GM21381 (cell line): ENCODE measurements around the gene HEBP1.

Experiments
- ATAC-seq: cut with Tn5 transposase; IDR thresholded peaks from one replicate; pipeline ENCODE4 v1.9.1; 2021; ENCODE audit warnings: mild to moderate bottlenecking, moderate library complexity; ENCODE audit not compliant: unreplicated experiment

The HEBP1 gene

GRCh38 chr12:12992418-12993130 is 7.5 kb downstream of the HEBP1 start:
- no peak for ATAC-seq

DNA sequence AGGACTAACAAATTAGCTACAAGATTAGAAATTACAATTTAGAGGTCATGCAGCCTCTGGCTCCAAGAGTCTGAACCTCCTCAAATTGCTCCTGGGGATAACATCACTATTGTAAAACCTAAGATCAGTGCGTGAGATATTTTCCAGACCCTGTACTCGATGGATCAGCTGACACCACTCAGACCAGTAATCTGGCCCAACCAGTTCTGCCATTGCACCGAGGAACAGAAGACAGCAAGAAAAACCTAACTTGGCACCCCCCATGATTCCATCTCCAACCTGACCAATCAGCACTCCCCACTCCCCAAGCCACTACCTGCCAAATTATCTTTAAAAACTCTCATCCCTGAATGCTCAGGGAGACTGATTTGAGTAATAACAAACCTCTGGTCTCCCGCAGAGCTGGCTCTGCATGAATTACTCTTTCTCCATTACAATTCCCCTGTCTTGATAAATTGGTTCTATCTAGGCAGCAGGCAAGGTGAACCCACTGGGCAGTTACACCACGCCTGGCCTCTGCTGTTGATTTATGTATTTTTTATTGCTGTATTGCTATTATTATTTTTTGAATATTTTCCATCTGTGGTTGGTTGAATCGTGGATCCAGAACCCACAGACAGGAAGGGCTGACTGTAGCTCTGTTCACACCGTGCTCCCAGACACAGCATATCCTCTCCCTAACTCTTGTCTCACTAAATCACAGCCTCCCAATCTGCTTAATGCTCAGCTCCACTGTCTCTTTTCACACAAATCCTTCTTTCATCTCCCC is 9.2 kb downstream of the HEBP1 start:
- no peak for ATAC-seq

DNA sequence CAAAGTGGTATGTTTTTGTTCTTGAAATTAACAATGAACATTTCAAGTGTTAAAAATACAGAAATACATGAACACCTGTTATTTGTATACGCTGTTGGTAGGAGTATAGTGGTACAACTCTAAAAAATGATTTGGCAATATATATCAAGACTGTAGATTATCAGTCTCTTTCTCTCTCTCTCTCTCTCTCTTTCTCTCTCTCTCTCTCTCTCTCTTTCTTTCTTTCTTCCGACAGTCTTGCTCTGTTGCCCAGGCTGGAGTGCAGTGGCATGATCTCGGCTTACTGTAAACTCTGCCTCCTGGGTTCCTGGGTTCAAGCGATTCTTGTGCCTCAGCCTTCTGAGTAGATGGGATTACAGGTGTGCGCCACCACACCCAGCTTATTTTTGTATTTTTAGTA is 12.6 kb downstream of the HEBP1 start:
- no peak for ATAC-seq

- no peak for ATAC-seq
Measured at GRCh38 chr12:12986775-12987331, 13.2 kb downstream of the HEBP1 start.

DNA sequence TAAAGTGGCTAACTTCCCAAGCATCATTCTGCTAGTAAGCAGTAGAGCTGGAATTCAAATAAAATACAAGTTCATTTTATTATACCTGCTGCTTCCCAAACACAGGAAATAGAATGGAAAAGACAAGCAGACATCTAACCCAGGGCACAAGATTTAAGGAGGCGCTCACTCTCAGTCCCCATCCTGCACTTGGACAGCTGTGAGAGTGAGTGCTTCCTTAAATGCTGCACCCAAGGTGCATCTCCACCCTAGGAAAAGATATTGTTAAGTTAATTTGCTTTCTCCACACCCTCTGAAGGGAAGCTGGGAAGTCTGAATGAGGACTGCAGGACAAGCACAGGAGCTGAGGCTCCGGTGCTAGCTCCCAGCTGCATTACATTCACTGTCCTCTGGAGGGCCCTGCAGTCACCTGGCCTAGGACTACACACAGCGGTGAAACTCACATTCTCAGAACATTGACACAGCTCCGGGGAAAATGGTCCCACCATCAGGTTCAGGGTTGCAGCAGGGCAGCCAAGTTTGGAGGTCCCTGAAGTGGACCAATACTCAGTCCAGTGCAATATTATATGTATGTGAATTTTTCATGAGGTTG is 14.2 kb downstream of the HEBP1 start:
- ATAC-seq: no peak

GRCh38 chr12:12984149-12984548 is 15.9 kb downstream of the HEBP1 start:
- ATAC-seq: no peak

DNA sequence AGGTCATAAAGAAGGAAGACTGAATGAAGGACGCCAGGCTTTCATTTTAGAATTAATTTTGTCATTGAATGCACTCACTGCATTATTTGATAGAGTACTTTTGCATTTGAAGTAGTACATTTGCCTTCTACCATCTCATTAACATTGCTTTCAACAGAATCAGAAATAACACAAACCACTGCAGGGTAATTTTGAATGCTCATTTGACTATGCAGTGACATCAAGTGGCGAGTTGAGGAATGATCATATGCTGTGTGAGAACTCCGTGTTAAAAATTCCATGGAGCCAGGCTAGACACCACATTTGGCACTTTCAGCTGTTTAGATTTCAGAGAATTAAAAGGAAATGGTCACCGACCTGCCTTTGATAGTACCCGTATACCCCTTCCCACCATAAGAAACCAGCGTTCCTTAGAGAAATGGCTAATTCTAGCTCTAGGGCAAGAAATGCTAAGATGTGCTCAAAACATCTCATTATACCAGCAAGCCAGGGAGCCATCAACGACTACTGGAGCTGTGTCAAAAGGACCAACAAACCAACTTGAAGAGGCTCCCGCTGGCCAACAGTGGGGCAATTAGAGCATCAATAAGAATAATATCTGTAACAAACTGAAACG is 16.5 kb downstream of the HEBP1 start:
- ATAC-seq: no peak

- no peak for ATAC-seq
Measured at GRCh38 chr12:12982331-12982730, 17.7 kb downstream of the HEBP1 start.

GRCh38 chr12:12979731-12980259 is 20.3 kb downstream of the HEBP1 start:
- ATAC-seq: no peak

- no peak for ATAC-seq
Measured at GRCh38 chr12:12979126-12979525, 20.9 kb downstream of the HEBP1 start.

DNA sequence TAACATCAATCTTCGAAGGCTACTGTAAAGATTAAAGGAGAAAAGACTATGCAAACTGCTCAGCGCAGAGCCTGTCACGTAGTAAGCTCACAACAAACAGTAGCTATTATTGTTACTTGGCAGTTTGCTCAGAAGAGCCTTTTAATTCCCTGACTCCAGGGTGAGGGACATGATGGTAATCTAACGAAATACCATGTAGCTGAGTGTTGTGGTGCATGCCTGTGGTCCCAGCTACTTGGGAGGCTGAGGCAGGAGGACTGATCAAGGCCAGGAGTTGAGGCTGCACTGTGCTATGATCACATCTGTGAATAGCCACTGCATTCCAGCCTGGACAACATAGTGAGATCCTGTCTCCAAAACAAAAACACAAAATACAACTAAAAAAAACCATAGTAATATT is 22.8 kb downstream of the HEBP1 start:
- no peak for ATAC-seq

DNA sequence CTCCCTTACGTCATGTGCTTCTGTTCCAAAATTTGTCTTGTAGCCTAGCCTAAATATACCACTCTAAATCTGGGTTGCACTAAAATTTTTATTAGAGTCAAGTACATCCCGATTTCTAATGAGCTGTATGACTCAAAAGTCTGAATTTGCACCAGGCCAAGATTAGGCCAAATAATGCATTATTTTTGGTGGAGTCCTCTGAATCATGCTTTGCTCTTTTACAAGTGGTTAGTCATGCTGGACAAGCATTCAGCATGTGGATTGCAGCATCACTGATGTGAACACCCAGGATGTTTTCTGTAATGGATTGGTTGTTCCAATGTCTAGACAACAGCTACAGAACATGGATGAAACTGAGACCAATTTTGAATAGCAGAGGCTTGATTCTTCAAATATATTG is 23.7 kb downstream of the HEBP1 start:
- no peak for ATAC-seq

GRCh38 chr12:12975322-12976077 is 24.6 kb downstream of the HEBP1 start:
- no peak for ATAC-seq

DNA sequence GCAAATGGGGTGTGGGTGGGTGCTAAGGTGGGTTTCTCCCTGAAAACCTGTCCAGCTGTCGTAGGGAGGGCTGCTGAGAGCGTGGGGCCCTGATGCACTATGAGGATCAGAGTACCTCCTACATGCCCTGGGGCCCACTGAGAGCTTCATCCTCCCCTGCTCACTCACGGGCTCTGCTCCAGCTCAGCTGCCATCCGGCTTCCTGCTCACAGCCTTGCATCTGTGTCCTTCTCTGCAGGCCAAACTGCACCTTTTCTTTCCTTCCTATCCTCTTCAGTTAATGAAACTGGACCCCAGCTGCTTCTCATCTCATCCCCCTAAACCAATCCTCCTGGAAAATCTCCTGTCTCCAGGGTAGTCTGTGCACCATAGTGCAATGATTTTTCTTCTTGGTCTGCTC is 25.9 kb downstream of the HEBP1 start:
- no peak for ATAC-seq

DNA sequence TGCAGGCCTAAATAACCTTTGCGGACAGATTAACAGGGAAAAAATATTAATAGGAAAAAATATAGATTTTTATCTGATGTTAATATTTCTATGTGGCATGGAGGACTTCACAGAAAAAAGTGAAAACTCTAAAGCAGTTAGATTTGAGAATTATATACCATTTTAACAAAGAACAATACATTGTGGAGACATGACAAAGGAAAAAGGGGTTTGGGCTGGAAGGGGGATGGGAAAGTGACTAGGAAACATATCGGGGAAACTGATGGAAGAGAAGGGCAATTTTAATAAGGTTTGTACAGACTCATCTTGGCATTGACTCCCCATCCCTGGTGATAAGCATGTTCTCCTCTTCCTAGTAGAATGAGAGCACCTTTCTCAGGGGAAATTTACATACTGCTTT is 27.0 kb downstream of the HEBP1 start:
- ATAC-seq: no peak

GRCh38 chr12:12965836-12966235 is 34.2 kb downstream of the HEBP1 start:
- ATAC-seq: no peak

GRCh38 chr12:12964255-12964654 is 35.8 kb downstream of the HEBP1 start:
- no peak for ATAC-seq

- no peak for ATAC-seq
Measured at GRCh38 chr12:12960639-12961209, 39.3 kb downstream of the HEBP1 start.

GRCh38 chr12:12958886-12959285 is 41.2 kb downstream of the HEBP1 start:
- no peak for ATAC-seq
